ENCODE results near the gene ERV3-1. TPM values are rescaled to one million over a fixed set of nuclear protein-coding genes. Genes with fewer than 3 reads are reported as not detected.
"Not testable (repeated sequence)": the region's sequence is repeated elsewhere in the genome, so short reads cannot be mapped to it uniquely, and the experiment has no call there.

The ERV3-1 gene
- total RNA-seq, 4 donors from 2014 or later: 11.3 to 45.1 (median 33.4) TPM

- no peak for TF ChIP-seq POLR2A (IDR thresholded peaks at IDR 0.05)
- no peak for TF ChIP-seq POLR2AphosphoS5 (IDR thresholded peaks at IDR 0.05)
- no peak for TF ChIP-seq CTCF (IDR thresholded peaks at IDR 0.05)
- TF ChIP-seq EP300 (IDR thresholded peaks at IDR 0.05): no peak
- WGBS: 34% methylated on average over 2 of the region's 2 CpGs
- no peak overlapping the region for H3K4me3 ChIP-seq
Observed at GRCh38 chr7:64945503-64946175, 60.8 kb downstream of the ERV3-1 start.

GRCh38 chr7:64944667-64945502, 61.6 kb downstream of the ERV3-1 start:
- not testable (repeated sequence) for H3K9me3 ChIP-seq; DNase-seq (ENCODE audit: low spot score in 2 of 2); H3K27ac ChIP-seq; H3K36me3 ChIP-seq; H3K27me3 ChIP-seq; H3K4me3 ChIP-seq
- peaks cover 31% of the 10 kb centered on the region for H3K4me1 ChIP-seq
- 79% methylated on average over 5 of the region's 5 CpGs for WGBS

More at GRCh38 chr7:64945503-64946175, 60.8 kb downstream of the ERV3-1 start:
- no peaks in the 10 kb centered on the region for H3K9me3 ChIP-seq
- no peak overlapping the region for H3K27ac ChIP-seq
- no peaks in the 10 kb centered on the region for H3K36me3 ChIP-seq
- H3K4me1 ChIP-seq: peaks cover 33% of the 10 kb centered on the region
- peaks cover 3% of the 10 kb centered on the region for H3K27me3 ChIP-seq
- DNase-seq (ENCODE audit: low spot score in 2 of 2): no peak

Other genes starting within 250 kb of the ERV3-1 start
- 10 to 100 TPM; 24.3 to 61.3 (median 29.7) TPM for gene ZNF138, start 212.3 kb downstream of the ERV3-1 start, total RNA-seq
- 100 to 1,000 TPM; 123 to 247 (median 164) TPM for gene ZNF273, start 103.4 kb downstream of the ERV3-1 start, total RNA-seq
- 10 to 100 TPM in 2 of 4 donors, 1 to 10 TPM in 2; 5.3 to 18.2 (median 11.8) TPM for gene ZNF117, start 15.7 kb downstream of the ERV3-1 start, total RNA-seq